Body of pancreas (tissue), 4 donors: ENCODE results near the gene RALGAPA1.

ENCODE experiments used
- CTCF ChIP-seq, 7 experiments: fragments of 450-650 bp in 4 of 7; fragments of 200-600 bp in 3 of 7; sonication (generic) in 3 of 7; IDR thresholded peaks; one replicate each; pipeline ENCODE4 v1.5.1; 2016 to 2019; ENCODE audit warnings: antibody characterized with exemption in 7 of 7
- POLR2A ChIP-seq, 3 donors: fragments of 450-650 bp; IDR thresholded peaks; one replicate each; pipeline ENCODE4 v1.6.1; 2016; ENCODE audit warnings: antibody characterized with exemption in 3 of 3, mild to moderate bottlenecking in 2 of 3

- no peak for TF ChIP-seq POLR2A (IDR thresholded peaks at IDR 0.05)
- no peak for TF ChIP-seq CTCF (IDR thresholded peaks at IDR 0.05)
These were observed 38.5 kb upstream of the RALGAPA1 start for GRCh38 chr14:35847636-35848035.
